HG03565 (cell line): Measurements from ENCODE around the gene PATE2.

Experiments used
- ATAC-seq: cut with Tn5 transposase; IDR thresholded peaks from one replicate; pipeline ENCODE4 v1.9.1; 2021; ENCODE audit warnings: mild to moderate bottlenecking, moderate library complexity; ENCODE audit not compliant: unreplicated experiment

PATE2 gene

DNA sequence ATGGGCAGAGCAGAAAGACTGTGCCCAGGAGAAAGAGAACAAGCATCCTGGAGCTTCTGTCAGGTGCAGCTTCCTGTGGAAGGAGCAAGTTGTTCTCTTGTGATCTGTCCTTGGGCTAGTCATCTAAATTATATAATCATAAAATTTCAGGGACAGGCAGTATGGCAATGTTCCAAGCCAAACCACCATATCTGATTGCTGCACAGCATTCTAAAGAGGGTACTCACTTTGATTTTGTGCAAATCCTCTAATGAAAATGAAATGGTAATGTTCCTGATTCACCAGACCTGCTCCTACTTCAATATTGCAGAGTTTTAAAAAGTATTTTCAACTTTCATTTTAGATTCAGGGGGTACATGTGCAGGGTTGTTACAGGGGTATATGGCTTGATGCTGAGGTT, at the start of gene PATE2:
Gene PATE2 (minus strand): TSS at position 101 of the 400 bp plus-strand sequence. CDS start 55 bp downstream, at position 46.
- no peak for ATAC-seq

DNA sequence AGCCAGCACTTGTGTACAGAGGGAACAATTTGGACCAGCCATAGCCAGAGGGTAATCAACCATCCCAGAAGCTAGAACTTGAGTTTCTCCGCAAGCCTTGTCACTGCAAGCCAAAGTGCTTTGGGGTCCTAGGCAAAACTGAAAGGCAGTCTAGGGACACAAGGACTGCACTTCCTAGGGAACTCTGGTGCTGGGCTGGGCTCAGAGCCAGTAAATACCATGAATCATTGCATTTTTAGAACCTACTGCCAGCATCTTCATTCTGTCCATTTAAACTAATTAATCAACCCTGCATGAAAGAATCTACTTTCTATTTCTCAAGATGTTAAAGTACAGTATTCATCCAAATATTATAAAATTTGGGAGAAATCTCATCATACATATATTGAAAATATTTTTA, 29.3 kb upstream of the PATE2 start:
- no peak for ATAC-seq

DNA sequence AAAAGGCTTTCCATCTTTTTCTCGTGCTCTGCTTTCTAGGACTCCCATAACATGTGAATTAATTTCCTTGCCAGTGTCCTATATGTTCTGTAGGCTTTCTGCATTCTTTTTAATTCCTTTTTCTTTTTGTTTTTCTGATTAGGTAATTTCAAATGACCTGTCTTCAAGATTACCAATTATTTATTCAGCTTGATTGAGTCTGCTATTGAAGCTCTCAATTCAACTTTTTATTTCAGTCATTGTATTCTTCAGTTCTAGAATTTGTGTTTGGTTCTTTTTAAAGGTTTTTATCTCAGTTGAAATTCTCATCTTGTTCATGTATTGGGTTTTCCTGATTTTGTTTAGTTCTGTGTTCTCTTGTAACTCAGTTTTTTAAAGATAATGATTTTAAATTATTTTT, 23.8 kb upstream of the PATE2 start:
- ATAC-seq: no peak

DNA sequence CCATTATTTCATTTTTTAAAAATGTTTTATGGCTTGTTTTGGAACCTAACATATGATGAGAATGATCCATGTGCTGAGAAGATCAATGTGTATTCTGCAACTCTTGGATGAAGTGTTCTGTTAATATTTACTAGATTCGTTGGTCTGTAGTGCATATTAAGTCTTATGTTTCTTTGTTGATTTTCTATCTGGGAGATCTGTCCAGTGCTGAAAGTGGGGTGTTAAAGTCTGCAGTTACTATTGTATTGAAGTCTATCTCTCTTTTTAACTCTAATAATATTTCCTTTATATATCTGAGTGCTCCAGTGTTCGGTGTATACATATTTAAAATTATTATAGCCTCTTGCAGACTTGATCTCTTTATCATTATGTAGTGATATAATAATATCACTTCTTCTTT, 21.2 kb upstream of the PATE2 start:
- ATAC-seq: no peak

DNA sequence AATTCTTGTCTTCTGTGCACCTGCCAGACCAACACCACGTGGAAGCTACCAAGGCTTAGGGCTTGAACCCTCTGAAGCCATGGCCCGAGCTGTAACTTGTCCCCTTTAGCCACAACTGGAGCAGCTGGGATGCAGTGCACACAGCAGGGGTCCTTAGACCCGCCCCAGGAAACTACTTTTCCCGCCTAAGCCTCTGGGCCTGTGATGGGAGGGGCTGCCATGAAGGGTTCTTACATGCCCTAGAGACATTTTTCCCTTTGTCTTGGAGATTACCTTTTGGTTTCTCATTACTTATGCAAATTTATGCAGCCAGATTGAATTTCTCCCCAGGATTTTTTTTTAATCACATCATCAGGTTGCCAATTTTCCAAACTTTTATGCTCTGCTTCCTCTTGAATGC, 19.0 kb upstream of the PATE2 start:
- ATAC-seq: no peak

DNA sequence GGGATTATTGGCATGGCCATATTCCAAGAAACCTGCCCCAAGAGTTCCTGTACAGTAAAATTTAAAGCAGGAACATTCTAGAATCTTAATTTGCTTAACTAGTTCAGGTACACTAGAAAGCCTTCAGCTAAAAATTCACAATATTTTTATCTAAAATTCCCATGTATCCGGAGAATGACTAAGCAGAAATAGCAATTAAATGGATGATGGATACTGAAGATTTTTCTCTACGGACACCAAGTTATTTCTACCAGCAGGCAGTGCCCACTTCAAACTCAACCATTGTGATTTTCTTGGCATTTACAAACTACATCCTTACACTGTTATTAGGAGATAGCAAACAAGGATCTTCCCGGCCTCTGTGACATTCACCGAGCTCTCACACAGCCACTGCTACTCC, 12.2 kb upstream of the PATE2 start:
- ATAC-seq: no peak

DNA sequence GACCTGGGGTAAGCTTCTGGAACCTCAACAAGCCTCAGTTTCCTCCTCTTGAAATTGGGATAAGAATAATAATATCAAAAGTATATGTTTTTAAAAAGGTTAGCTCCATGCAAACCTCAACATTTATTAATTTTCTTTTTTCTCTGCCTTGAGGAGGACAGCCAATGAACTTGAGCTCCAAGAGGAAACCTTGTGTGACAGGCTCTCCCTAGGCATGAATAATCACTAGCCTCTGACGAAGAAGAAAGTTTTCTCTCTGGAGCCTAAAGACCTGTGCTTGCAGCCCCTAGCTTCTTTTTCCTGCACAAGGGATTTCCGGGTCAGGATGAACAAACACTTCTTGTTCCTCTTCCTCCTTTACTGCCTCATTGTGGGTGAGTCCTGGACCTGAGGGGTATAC, 9.2 kb upstream of the PATE2 start, which contains the start of gene PATE3:
Gene PATE3 (plus strand): TSS at position 301 of the 400 bp plus-strand sequence. CDS start 25 bp downstream, at position 326.
- ATAC-seq: no peak

DNA sequence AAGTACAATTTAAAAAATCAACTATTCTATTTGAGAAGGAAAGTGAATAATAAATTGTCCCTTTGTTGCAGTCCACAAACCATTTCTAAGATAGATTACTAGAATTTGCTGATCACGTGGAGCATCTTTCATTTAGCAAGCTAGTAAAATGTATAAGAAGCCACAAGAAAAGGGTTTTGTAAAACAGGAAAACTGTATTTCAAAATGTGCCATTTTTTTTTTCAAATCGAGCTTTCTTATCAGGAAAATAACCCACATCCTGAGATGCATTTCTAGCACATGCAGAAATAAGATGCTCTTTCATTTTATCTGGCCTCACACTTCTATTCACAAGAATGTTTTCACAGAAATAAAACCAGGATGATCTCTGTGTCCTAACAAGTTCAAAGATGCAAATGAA, 6.0 kb upstream of the PATE2 start:
- no peak for ATAC-seq

DNA sequence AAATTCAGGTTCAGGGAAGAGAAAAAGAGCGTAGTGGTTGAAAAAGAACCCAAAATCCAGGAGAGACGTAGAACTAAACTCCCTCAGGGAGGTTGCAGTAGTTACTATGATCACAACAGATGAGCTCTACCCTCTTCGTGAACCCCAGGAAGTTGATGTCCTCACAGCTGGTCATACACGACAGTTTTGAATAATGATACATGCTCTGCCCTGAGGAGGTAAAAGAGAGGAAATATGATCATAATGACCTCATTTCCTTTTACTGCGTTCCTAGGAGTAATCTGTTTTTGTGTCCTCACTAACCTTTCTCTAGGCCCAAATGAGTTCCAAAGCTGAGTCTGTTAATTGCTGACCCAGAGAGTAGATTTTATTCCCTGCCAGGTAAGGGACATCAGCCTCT, 1.3 kb downstream of the PATE2 start:
- ATAC-seq: no peak

DNA sequence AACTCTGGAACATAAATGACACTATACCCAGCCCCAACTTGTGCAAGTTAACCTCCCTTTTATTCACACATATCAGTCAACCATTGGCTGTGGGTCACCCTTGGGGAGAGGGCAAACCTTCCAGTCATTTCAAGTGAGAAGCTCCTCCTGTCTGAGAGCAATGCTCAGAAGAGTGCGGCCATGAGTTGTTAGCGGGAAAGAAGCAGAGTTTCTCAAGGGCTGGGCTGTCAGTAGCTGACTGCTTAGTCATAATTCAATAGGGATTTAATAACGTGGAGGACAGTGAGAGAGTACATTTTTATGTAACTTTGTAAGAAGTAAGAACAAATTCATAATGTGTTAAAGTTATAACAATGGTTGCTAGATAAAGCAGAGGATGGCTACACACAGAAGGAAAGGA, 5.1 kb downstream of the PATE2 start:
- no peak for ATAC-seq

DNA sequence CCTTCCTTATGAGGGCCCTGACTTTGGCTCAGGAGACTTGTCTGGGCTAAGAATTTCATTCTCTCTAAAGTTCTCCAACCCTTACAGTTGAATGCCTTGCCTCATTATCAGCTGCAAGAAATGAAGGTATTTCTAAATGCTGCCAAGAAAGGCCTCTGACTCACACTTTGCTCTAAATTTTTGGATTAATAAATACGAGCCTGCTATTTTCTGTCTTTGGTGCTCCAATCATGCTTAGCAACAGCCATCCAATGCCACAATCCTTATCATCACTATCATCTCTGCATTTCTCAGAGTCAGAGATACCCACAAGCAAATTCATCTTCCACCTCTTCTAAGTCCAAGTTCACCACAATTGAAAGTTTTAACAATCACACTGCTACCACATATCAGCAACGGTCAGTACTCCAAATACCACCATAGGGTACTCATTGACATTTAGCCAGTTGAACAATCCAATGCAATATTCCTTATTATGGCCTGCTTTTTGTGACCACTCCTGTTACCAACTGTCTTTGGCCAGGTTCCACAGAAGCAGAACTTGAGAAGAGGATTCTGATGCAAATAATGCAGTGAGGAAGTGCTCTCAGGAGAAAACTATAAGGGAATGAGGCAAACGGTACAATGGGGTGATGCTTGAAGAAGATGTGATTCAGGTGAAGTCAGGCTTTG, 5.7 kb downstream of the PATE2 start:
- no peak for ATAC-seq

DNA sequence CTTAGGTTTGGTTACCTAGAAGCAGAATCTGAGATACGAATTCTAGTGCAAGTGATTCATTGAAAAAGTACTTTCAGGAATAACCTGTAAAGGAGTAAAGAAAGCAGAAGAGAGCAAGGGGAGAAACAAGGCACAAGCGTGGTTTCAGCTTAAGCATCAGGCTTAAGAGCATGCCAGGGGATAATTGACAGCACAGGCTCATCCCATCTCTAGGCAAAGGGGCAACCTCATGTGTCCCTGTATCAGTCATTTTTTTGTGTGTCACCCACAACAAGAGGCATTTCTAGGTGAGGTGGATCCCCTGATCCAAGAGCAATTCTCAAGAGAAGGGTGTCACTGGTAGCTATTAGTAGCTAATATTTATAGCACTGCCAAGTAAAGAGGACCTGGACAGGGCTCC, 8.0 kb downstream of the PATE2 start:
- no peak for ATAC-seq

DNA sequence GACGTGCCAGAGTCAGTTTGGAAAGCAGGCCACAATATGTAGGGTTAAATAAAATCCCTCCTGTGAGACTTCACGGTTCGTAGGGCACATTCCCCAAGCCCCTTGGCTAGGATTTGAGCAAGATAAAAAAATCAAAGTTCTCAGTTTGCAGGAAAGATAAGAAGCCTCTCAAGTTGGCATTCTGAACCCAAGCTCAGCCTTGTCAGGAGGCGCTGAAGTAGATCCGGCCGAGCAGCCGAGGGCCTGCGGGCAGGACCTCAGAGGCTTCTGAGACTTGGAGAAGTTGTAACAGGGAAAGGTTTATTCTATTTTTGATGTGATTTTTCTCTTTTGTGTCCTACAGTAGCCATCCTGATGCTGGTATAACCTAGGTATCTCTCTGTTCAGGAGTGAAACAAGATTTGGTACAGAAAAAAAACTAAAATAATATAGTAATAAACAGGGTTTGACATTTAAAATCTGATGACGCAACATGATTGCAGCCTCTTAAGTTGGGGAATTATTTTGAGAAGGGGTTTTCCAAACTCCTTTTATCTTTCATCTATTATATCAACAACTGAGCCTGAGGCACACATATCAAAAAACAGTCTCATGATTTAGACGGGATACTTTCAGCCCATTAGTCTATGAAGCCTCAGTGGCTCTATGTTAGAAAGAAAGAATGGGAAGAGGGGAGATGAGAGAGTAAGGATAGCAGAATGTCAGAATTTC, 10.1 kb downstream of the PATE2 start:
- no peak for ATAC-seq

DNA sequence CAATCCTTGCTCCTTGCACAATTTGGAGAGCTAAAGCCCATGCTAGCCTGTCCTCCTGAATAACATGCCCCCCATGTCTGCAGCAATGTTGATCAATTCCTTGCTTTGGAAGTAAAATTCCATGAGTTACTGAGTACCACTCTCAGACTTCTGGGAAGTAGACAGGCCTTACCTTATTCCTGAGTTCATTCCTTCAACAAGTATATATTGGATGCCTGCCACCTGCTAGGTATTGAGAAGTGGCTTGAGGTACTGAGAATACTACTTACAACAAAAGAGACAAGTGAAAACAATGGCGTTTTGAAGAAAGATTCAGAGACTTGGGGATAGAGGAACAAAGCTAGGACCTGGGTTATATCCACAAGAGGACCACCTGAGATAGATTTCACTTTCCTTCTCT, 12.4 kb downstream of the PATE2 start:
- ATAC-seq: no peak

DNA sequence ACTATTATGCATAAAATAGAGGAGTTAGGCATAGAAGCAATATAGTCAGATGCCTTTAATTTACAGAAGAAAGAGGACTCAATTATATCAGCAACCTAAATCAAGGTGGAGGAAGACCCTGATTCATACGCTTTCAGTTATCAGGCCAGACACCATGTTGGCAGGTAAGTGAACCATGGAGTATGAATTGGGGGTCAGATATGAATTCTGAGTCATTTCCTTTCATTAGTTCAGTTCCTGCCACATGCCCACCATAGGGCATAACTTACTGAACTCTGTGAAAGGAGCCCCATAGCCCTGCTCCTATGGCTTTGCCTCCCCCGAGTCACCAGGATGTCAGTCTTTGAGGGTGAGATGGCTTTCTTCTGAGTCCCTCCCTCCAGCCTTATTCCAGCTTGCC, 15.1 kb downstream of the PATE2 start:
- no peak for ATAC-seq

DNA sequence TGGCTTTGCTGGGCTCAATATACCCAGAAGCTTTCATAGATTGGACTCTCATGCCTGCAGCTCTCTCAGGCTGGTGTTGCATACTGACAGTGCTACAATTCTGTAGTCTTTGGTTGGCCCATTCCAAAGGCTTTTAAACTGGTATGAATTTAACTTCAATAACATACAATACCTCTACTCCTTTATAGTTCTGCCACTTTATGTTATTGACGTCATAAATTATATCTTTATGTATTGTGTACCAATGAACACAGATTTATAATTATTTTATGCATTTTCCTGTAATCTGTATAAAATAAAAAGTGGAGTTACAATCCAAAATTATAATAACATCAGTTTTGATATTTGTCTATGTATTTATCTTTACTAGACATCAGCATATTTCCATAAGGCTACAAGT, 16.2 kb downstream of the PATE2 start:
- ATAC-seq: no peak

DNA sequence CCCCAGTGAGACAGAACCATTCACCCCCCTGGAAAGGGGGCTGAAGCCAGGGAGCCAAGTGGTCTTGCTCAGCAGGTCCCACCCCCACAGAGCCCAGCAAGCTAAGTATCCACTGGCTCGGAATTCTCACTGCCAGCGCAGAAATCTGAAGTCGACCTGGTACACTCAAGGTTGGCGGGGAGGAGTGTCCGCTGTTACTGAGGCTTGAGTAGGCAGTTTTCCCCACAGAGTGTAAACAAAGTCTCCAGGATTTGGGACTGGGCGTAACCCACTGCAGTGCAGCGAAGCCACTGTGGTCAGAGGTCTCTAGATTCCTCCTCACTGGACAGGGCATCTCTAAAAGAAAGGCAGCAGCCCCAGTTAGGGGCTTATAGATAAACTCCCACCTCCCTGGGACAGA, 22.6 kb downstream of the PATE2 start:
- ATAC-seq: no peak

DNA sequence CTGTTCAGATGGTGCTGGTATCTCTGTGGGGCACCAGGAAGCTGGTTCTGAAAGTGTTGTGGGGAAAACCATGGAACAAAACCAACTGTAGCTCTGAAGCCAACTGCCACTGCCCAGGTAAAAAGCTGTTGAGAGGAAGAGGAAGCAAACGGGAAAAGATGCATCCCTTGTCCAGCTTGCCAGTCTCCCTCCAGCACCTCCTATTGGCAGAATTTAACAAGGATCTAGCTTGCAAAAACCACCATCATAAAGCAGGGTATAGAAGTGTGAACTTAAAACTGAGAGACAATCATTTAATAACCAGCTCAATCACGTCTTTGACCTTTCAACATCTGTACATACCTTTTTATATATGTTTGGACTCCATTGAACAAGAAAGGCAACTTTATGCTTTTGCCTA, 28.0 kb downstream of the PATE2 start:
- no peak for ATAC-seq

DNA sequence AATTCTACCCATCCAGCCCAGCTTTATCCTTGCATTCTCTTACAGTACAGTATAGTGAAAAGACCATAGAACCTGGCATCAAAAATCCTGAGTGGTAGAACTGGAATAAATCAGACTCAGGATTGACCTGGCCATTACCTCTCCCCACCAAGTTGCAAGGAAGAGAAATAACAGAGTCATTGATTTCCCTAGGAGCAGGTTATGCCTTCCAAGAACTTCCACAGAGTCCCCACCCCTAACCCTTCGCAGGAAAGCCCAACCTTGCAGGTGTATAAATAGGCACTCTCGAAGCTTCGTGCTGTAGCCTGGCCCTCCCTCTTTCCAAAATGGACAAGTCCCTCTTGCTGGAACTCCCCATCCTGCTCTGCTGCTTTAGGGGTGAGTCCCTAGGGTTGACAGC, 32.6 kb downstream of the PATE2 start, which contains the start of gene PATE1:
Gene PATE1 (plus strand): TSS at position 301 of the 400 bp plus-strand sequence. CDS start 26 bp downstream, at position 327.
- ATAC-seq: no peak

DNA sequence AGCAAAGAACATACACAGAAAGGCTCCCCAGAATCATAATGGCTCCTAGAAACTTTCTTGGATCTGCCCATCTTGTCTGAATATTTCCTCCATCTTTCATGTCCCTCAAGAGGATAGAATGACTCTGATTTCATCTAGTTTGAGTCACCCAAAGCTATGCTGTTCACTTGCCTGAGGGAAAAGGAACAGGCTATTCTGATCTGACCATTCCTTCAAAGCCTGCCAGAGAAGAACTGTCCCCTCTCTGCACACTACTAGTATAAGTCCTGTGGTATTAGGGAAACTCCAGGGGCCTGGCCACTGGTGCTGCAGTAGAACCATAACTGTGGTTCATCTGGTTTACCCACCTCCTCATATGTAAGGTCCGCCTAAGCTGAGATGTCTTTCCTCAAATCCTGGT, 34.9 kb downstream of the PATE2 start:
- ATAC-seq: no peak

DNA sequence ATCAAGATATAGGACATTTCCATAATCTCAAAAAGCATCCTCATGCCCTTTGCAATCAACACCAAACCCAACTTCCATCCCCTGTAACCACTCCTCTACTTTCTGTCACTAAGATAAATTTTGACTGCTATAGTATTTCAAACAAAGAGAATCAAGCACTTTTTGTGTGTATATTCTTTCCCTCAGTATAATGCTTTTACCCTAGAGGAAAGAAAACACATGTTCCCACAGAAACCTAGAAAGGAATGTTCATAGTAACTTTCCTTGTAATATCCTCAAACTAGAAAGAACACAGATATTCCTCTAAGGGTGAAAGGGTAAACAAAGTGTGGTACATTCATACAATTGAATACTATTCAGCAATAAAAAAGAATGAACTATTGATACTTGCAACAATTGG, 38.0 kb downstream of the PATE2 start:
- no peak for ATAC-seq

DNA sequence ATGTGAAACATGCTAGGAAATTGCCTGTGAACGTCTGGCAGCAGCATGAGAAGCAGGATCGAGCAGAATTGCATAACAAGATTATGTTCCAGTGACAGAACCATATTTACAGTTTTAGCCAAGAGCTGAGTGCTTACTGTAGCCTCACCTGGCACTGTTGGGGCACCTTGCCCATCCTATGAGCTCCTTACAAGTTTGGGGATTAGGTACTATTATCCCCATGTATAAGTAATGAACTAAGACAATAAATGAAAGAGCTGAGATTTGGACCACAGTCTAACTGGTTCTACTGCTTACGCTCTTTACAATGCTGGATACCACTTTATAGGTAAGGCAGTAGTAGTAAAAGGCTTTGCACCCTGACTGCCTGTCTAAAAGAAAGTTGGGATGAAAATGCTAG, 49.7 kb downstream of the PATE2 start:
- ATAC-seq: no peak
